ENCODE results near the gene TIMP4. TPM values are rescaled to one million over a fixed set of nuclear protein-coding genes. Genes with fewer than 3 reads are reported as not detected.

The TIMP4 gene
- total RNA-seq, 4 donors from 2014 or later = 1.1 to 7.9 (median 5.1) TPM

- Histone ChIP-seq H3K9me3 (no peaks in the 10 kb centered on the region), H3K36me3 (no peaks in the 10 kb centered on the region), H3K27ac (no peak overlapping the region), H3K4me1 (peaks cover 0 to 20% (median 12%) of the 10 kb centered on the region in 4 donors), H3K27me3 (peaks cover 6% of the 10 kb centered on the region), H3K4me3 (no peak overlapping the region)
- intact Hi-C loops (cut with DNase I; ENCODE audit: low total_unique reads) (no loop called here), in situ Hi-C loops (cut with MboI; ENCODE audit: low pct_ligation_motif_present in 1 of 4, low pct_unique_long_range_greater_than_20kb in 1 of 4, low sequenced_read_pairs in 3 of 4) (no loop called here)
- TF ChIP-seq POLR2AphosphoS5 (IDR thresholded peaks at IDR 0.05) (no peak), POLR2A (IDR thresholded peaks at IDR 0.05) (no peak), CTCF (IDR thresholded peaks at IDR 0.05) (no peak), EP300 (IDR thresholded peaks at IDR 0.05; ENCODE audit: low read depth) (no peak)
- no peak for DNase-seq
Observed at GRCh38 chr3:12155264-12155663, 3.4 kb downstream of the TIMP4 start.

- DNase-seq = no peak
- peaks cover 0 to 14% (median 8%) of the 10 kb centered on the region in 4 donors for H3K4me1 ChIP-seq
- no peak overlapping the region for H3K27ac ChIP-seq
- in situ Hi-C loops (cut with MboI; ENCODE audit: low pct_ligation_motif_present in 1 of 4, low pct_unique_long_range_greater_than_20kb in 1 of 4, low sequenced_read_pairs in 3 of 4) = no loop called here
- 53 to 100% methylated on average over 1 of the region's 1 CpG for WGBS, 2 donors (ENCODE audit: low coverage in 1 of 2)
- H3K27me3 ChIP-seq = peaks cover 6% of the 10 kb centered on the region
- H3K4me3 ChIP-seq = no peak overlapping the region
- TF ChIP-seq CTCF (IDR thresholded peaks at IDR 0.05) (no peak), POLR2AphosphoS5 (IDR thresholded peaks at IDR 0.05) (no peak), POLR2A (IDR thresholded peaks at IDR 0.05) (no peak), EP300 (IDR thresholded peaks at IDR 0.05; ENCODE audit: low read depth) (no peak)
- H3K36me3 ChIP-seq = no peaks in the 10 kb centered on the region
- H3K9me3 ChIP-seq = no peaks in the 10 kb centered on the region
- intact Hi-C loops (cut with DNase I; ENCODE audit: low total_unique reads) = no loop called here
Observed at GRCh38 chr3:12154151-12154550, 4.6 kb downstream of the TIMP4 start.

- no peak for TF ChIP-seq EP300 (IDR thresholded peaks at IDR 0.05; ENCODE audit: low read depth)
- no peak for TF ChIP-seq POLR2AphosphoS5 (IDR thresholded peaks at IDR 0.05)
- TF ChIP-seq POLR2A (IDR thresholded peaks at IDR 0.05) = no peak
- TF ChIP-seq CTCF (IDR thresholded peaks at IDR 0.05) = no peak
- Histone ChIP-seq H3K9me3 (no peaks in the 10 kb centered on the region), H3K4me1 (peaks cover 0 to under 1% (median 0%) of the 10 kb centered on the region in 4 donors), H3K27me3 (no peaks in the 10 kb centered on the region), H3K4me3 (no peak overlapping the region), H3K36me3 (no peaks in the 10 kb centered on the region), H3K27ac (no peak overlapping the region)
- in situ Hi-C loops (cut with MboI; ENCODE audit: low pct_ligation_motif_present in 1 of 4, low pct_unique_long_range_greater_than_20kb in 1 of 4, low sequenced_read_pairs in 3 of 4) (no loop called here), intact Hi-C loops (cut with DNase I; ENCODE audit: low total_unique reads) (no loop called here)
- DNase-seq = no peak
- 75 to 83% methylated on average over 1 to 2 of the region's 2 CpGs for WGBS, 2 donors (ENCODE audit: low coverage in 1 of 2)
Observed at GRCh38 chr3:12150112-12150511, 8.6 kb downstream of the TIMP4 start.

- Histone ChIP-seq H3K27ac (no peak overlapping the region), H3K27me3 (no peaks in the 10 kb centered on the region), H3K36me3 (no peaks in the 10 kb centered on the region), H3K4me3 (no peak overlapping the region), H3K9me3 (no peaks in the 10 kb centered on the region), H3K4me1 (peaks cover 0 to 8% (median 1%) of the 10 kb centered on the region in 4 donors)
- no peak for DNase-seq
- WGBS, 2 donors (ENCODE audit: low coverage in 1 of 2) = 29 to 45% methylated on average over 2 to 4 of the region's 4 CpGs
- in situ Hi-C loops (cut with MboI; ENCODE audit: low pct_ligation_motif_present in 1 of 4, low pct_unique_long_range_greater_than_20kb in 1 of 4, low sequenced_read_pairs in 3 of 4) = loop anchor here in 3 of 4 donors (10.0 to 25.0 kb wide), 3 partner anchors 316 to 563 kb away; partner anchors contain the start of gene TSEN2 (in 1 of the 3)
- intact Hi-C loops (cut with DNase I; ENCODE audit: low total_unique reads) = no loop called here
- TF ChIP-seq EP300 (IDR thresholded peaks at IDR 0.05; ENCODE audit: low read depth) (no peak), CTCF (IDR thresholded peaks at IDR 0.05) (no peak), POLR2A (IDR thresholded peaks at IDR 0.05) (no peak), POLR2AphosphoS5 (IDR thresholded peaks at IDR 0.05) (no peak)
Observed at GRCh38 chr3:12149029-12149428, 9.7 kb downstream of the TIMP4 start.

Data from transverse colon (tissue), 4 donors.